ENCODE results near the gene DCTN4. TPM values are rescaled to one million over a fixed set of nuclear protein-coding genes. Genes with fewer than 3 reads are reported as not detected.
"Not testable (repeated sequence)": the region's sequence is repeated elsewhere in the genome, so short reads cannot be mapped to it uniquely, and the experiment has no call there.

The DCTN4 gene
- total RNA-seq, 2 experiments from 2014 or later, result 38.7 to 45.6 TPM

DNA sequence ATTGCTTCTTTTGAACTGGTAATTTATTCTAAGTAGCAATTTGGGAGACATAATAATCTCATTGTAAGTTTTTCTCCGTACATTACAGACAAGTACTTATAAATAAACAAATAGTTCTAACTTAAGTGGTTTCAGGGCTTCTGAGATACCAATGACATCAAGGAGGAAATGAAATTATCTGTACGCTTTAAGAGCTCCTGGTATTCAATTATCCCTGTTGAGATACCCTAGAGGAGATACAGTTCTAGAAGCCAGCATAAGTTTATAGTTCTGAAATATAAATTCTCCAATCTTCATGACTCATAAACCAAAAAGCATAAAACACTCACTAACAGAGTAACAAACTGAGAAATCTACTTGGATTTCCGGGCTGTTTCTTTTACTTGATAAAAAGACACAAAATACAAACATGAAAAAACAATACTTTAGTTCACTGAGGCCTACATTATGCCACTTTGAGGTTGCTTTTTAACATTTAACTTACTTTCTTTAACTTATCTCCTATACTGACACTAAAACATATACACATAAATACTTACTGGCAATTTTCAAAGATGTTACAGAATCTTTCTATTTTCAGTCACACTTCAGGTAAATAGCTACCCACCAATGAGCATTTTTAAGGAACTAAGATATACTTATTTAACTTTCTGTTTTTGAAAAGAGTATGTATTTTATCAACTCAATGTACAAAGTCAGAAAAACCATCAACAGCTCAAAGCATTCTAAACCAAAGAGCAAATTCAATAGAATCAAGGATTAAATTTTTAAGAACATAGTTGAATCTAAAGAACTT is 7.5 kb downstream of the DCTN4 start:
- no peak overlapping the region for H3K27ac Mint-ChIP-seq

GRCh38 chr5:150750469-150750868 is 8.3 kb downstream of the DCTN4 start:
- Mint-ChIP-seq H3K27me3 (no peaks in the 10 kb centered on the region), H3K4me3 (no peak overlapping the region), H3K27ac (no peak overlapping the region), H3K9me3 (peaks cover under 1% of the 10 kb centered on the region), H3K36me3 (ENCODE audit: low read depth) (peaks cover 57% of the 10 kb centered on the region), H3K4me1 (peaks cover 34% of the 10 kb centered on the region)
- ChIA-PET CTCF (interaction anchor here (0.8 to 1.4 kb wide), 3 partner anchors 9 to 16 kb away, joined by 3 to 4 read pairs (median 4); no protein-coding TSS in a partner anchor), POLR2A (interaction anchor here (0.6 kb wide), 1 partner anchor 23 kb away, joined by 3 read pairs; no protein-coding TSS in a partner anchor)
- no peak for DNase-seq

More for the DNA sequence above, 7.5 kb downstream of the DCTN4 start:
- ChIA-PET POLR2A (interaction anchor here (0.6 kb wide), 1 partner anchor 13 kb away, joined by 3 read pairs; no protein-coding TSS in a partner anchor), CTCF (interaction anchor here (0.8 to 1.8 kb wide), 3 partner anchors 9 to 96 kb away, joined by 3 to 5 read pairs (median 3); partner anchors contain the start of genes IRGM and RBM22)
- no peaks in the 10 kb centered on the region for H3K27me3 Mint-ChIP-seq
- peaks cover 38% of the 10 kb centered on the region for H3K4me1 Mint-ChIP-seq
- peaks cover 60% of the 10 kb centered on the region for H3K36me3 Mint-ChIP-seq (ENCODE audit: low read depth)
- DNase-seq, result no peak
- no peaks in the 10 kb centered on the region for H3K9me3 Mint-ChIP-seq
- no peak overlapping the region for H3K4me3 Mint-ChIP-seq

DNA sequence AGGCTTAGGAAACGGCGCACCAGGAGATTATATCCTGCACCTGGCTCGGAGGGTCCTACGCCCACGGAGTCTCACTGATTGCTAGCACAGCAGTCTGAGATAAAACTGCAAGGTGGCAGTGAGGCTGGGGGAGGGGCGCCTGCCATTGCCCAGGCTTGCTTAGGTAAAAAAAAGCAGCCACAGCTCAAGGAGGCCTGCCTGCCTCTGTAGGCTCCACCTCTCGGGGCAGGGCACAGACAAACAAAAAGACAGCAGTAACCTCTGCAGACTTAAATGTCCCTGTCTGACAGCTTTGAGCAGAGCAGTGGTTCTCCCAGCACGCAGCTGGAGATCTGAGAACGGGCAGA is 15.7 kb downstream of the DCTN4 start:
- CTCF ChIA-PET, H3K9me3 Mint-ChIP-seq, H3K4me3 Mint-ChIP-seq, H3K27me3 Mint-ChIP-seq: not testable (repeated sequence)
- Mint-ChIP-seq H3K36me3 (ENCODE audit: low read depth) (peaks cover 62% of the 10 kb centered on the region), H3K4me1 (peaks cover 62% of the 10 kb centered on the region), H3K27ac (peak overlapping the region; percentile 57)
- peak; percentile 20 for DNase-seq
- POLR2A ChIA-PET, result interaction anchor here (0.6 kb wide), 1 partner anchor 16 kb away, joined by 3 read pairs; the partner anchor contains the start of gene DCTN4

- H3K9me3 Mint-ChIP-seq, POLR2A ChIA-PET: not testable (repeated sequence)
- CTCF ChIA-PET, result interaction anchor here (1.8 kb wide), 1 partner anchor 11 kb away, joined by 7 read pairs; no protein-coding TSS in a partner anchor
These were observed 16.2 kb downstream of the DCTN4 start for GRCh38 chr5:150742455-150743141.

DNA sequence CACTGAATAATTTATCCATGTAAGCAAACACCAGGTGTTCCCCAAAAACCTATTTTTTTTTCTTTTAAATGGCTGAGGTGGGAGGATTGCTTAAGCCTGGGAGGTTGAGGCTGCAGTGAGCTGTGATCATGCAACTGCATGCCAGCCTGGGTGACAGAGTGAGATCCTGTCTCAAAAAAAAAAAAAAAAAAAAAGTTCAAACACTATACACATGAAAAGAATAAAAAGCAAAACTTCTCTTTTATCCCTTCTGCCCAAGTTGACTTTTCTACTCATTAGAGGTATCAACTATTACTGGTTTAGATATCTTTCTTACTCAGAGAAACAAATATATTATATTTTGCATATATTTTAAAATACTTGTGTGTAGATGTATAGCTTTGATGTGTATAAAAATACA is 17.8 kb downstream of the DCTN4 start:
- POLR2A ChIA-PET, result no interaction called here
- peaks cover 80% of the 10 kb centered on the region for H3K4me1 Mint-ChIP-seq
- H3K9me3 Mint-ChIP-seq, result peaks cover 14% of the 10 kb centered on the region
- no peaks in the 10 kb centered on the region for H3K27me3 Mint-ChIP-seq
- H3K27ac Mint-ChIP-seq, result no peak overlapping the region
- peaks cover 74% of the 10 kb centered on the region for H3K36me3 Mint-ChIP-seq (ENCODE audit: low read depth)
- H3K4me3 Mint-ChIP-seq, result no peak overlapping the region
- no peak for DNase-seq
- CTCF ChIA-PET, result interaction anchor here (0.6 to 1.8 kb wide), 4 partner anchors 9 to 48 kb away, joined by 3 to 7 read pairs (median 4); no protein-coding TSS in a partner anchor

More at GRCh38 chr5:150742455-150743141, 16.2 kb downstream of the DCTN4 start:
- H3K27me3 Mint-ChIP-seq, DNase-seq: not testable (repeated sequence)
- Mint-ChIP-seq H3K27ac (peak overlapping the region; percentile 85), H3K4me1 (peaks cover 67% of the 10 kb centered on the region), H3K36me3 (ENCODE audit: low read depth) (peaks cover 65% of the 10 kb centered on the region), H3K4me3 (peak overlapping the region; percentile 18)

DNA sequence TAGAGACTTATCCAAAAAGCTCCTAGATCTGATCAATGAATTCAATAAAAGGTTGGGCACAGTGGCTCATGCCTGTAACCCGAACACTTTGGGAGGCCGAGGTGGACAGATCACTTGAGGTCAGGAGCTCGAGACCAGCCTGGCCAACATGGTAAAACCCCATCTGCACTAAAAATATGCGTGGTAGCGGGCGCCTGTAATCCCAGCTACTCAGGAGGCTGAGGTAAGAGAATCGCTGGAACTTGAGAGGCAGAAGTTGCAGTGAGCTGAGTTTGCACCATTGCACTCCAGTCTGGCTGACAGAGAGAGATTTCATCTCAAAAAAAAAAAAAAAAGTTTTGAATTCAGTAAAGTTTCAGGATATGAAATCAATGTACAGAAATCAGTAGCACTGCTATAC is 20.0 kb downstream of the DCTN4 start:
- H3K4me3 Mint-ChIP-seq, result no peak overlapping the region
- CTCF ChIA-PET, result interaction anchor here (0.6 kb wide), 3 partner anchors 17 to 709 kb away, joined by 3 read pairs; no protein-coding TSS in a partner anchor
- H3K27me3 Mint-ChIP-seq, result no peaks in the 10 kb centered on the region
- H3K4me1 Mint-ChIP-seq, result peaks cover 90% of the 10 kb centered on the region
- POLR2A ChIA-PET, result no interaction called here
- peaks cover 82% of the 10 kb centered on the region for H3K36me3 Mint-ChIP-seq (ENCODE audit: low read depth)
- peaks cover 10% of the 10 kb centered on the region for H3K9me3 Mint-ChIP-seq
- peak overlapping the region; percentile 32 for H3K27ac Mint-ChIP-seq
- DNase-seq, result no peak

- POLR2A ChIA-PET, result no interaction called here
- peaks cover 79% of the 10 kb centered on the region for H3K36me3 Mint-ChIP-seq (ENCODE audit: low read depth)
- peaks cover 52% of the 10 kb centered on the region for H3K4me1 Mint-ChIP-seq
- CTCF ChIA-PET, result interaction anchor here (1.0 to 3.4 kb wide), 8 partner anchors 9 to 54 kb away, joined by 3 to 12 read pairs (median 4); partner anchors contain the start of gene RBM22
- H3K27me3 Mint-ChIP-seq, result no peaks in the 10 kb centered on the region
- H3K9me3 Mint-ChIP-seq, result peaks cover 10% of the 10 kb centered on the region
- no peak overlapping the region for H3K4me3 Mint-ChIP-seq
- no peak for DNase-seq
- peak overlapping the region; percentile 58 for H3K27ac Mint-ChIP-seq
These were observed 24.0 kb downstream of the DCTN4 start for GRCh38 chr5:150734579-150735384.

DNA sequence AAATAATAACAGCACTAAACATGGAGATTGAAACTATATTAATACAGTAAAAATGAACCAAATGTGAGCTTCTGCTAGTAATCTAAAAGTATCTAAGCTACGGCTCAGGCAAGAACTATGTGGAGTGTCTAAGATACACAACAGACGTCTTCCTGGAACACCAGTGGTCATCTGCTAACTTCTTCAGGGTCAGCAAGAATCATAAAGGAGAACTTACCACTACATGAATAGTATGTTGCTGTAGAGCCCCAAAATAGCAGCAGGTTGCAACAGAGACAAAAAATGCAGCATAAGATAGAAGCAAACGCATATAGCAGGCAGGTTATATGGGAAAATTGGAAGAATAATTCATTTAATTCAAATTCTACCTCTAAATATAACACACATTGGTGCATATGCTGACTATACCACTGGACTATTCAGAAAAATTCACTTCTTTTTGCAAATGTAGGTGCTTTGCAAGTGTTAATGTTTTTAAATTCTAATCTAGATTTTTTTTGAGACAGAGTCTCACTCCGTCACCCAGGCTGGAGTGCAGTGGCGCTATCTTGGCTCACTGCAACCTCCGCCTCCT is 27.1 kb downstream of the DCTN4 start:
- CTCF ChIA-PET, result interaction anchor here (3.0 kb wide), 1 partner anchor 10 kb away, joined by 7 read pairs; no protein-coding TSS in a partner anchor
- H3K36me3 Mint-ChIP-seq (ENCODE audit: low read depth), result peaks cover 61% of the 10 kb centered on the region
- POLR2A ChIA-PET, result no interaction called here

GRCh38 chr5:150729859-150730258 is 29.0 kb downstream of the DCTN4 start:
- ChIA-PET CTCF (interaction anchor here (1.5 kb wide), 1 partner anchor 117 kb away, joined by 3 read pairs; no protein-coding TSS in a partner anchor), POLR2A (no interaction called here)
- H3K27ac Mint-ChIP-seq, result no peak overlapping the region

More for the DNA sequence above, 27.1 kb downstream of the DCTN4 start:
- Mint-ChIP-seq H3K4me3 (no peak overlapping the region), H3K27ac (no peak overlapping the region), H3K9me3 (peaks cover 6% of the 10 kb centered on the region), H3K27me3 (no peaks in the 10 kb centered on the region), H3K4me1 (peaks cover 23% of the 10 kb centered on the region)
- DNase-seq, result no peak

DNA sequence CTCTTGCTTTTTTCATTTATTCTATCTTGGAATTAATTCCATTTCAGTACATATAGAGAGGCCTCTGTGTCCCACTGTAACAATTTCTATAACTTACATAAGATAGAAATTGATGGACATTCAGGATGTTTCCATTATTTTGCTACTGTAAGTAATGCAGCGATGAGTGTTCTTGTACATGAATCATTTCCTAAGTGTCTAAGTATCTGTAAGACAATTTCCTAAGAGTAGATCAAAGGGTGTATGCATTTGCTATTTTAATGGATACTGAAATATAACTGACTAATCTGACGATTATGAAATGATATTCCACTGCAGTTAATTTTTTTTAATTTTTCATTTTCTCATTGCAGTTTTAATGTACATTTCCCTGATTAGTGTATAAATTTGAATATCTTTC is 35.0 kb downstream of the DCTN4 start:
- H3K4me1 Mint-ChIP-seq, result no peaks in the 10 kb centered on the region
- ChIA-PET CTCF (interaction anchor here (1.7 kb wide), 1 partner anchor 23 kb away, joined by 5 read pairs; the partner anchor contains the start of gene RBM22), POLR2A (no interaction called here)
- H3K27me3 Mint-ChIP-seq, result no peaks in the 10 kb centered on the region
- no peak for DNase-seq
- no peak overlapping the region for H3K27ac Mint-ChIP-seq
- H3K36me3 Mint-ChIP-seq (ENCODE audit: low read depth), result peaks cover 49% of the 10 kb centered on the region
- no peak overlapping the region for H3K4me3 Mint-ChIP-seq
- H3K9me3 Mint-ChIP-seq, result no peaks in the 10 kb centered on the region

More at GRCh38 chr5:150729859-150730258, 29.0 kb downstream of the DCTN4 start:
- peaks cover 8% of the 10 kb centered on the region for H3K4me1 Mint-ChIP-seq
- no peak overlapping the region for H3K4me3 Mint-ChIP-seq
- no peaks in the 10 kb centered on the region for H3K9me3 Mint-ChIP-seq
- no peaks in the 10 kb centered on the region for H3K27me3 Mint-ChIP-seq
- H3K36me3 Mint-ChIP-seq (ENCODE audit: low read depth), result peaks cover 46% of the 10 kb centered on the region
- no peak for DNase-seq

DNA sequence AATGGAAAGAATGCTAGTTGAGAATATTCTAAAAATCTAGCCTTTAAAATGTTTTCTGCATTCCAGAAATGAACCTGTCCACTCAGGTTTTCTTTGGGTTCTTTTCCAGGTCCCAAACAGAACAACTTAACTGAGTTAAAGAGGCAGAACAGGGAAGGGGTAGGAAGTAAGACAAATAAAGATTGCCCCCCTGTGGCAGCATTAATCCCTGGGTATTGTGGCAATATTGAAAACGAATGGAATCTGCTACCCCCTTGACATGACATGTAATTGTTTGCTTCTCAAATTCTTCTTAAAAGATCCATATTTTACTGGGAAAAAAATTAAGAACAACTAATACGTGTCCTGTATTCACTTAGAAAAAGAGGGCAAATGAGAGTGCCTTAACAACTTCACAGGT is 48.7 kb downstream of the DCTN4 start:
- H3K36me3 Mint-ChIP-seq (ENCODE audit: low read depth), result peaks cover 26% of the 10 kb centered on the region

More for the DNA sequence above, 48.7 kb downstream of the DCTN4 start:
- DNase-seq, result no peak
- Mint-ChIP-seq H3K4me1 (no peaks in the 10 kb centered on the region), H3K27me3 (no peaks in the 10 kb centered on the region), H3K27ac (no peak overlapping the region), H3K9me3 (no peaks in the 10 kb centered on the region), H3K4me3 (no peak overlapping the region)
- ChIA-PET CTCF (interaction anchor here (0.8 to 1.2 kb wide), 2 partner anchors 9 to 10 kb away, joined by 3 to 5 read pairs; partner anchors contain the start of gene RBM22), POLR2A (no interaction called here)
